Upper lobe of left lung (tissue), 6 donors: ENCODE data around the gene ROCK2. TPM values are rescaled to one million over a fixed set of nuclear protein-coding genes. Genes with fewer than 3 reads are reported as not detected.
A peak's percentile ranks its signal among the peaks of the same experiment; 100 is the strongest.

Experiments
- ATAC-seq, 2 donors: fragments of 200-7000 bp; cut with Tn5 transposase; one replicate each; pipeline ENCODE4 v1.9.1; 2022; ENCODE audit warnings: mild to moderate bottlenecking in 2 of 2, moderate library complexity in 2 of 2; ENCODE audit not compliant: low FRiP score in 2 of 2
- DNase-seq, 2 donors: peaks; one replicate each; pipeline ENCODE4 v3.0.0-alpha.2; 2019 to 2020
- H3K27ac ChIP-seq, 4 donors: fragments of 200-600 bp; sonication (generic); one replicate each; pipeline ENCODE4 v1.5.1; 2016 to 2019
- H3K27me3 ChIP-seq, 4 donors: fragments of 200-600 bp; sonication (generic); one replicate each; pipeline ENCODE4 v1.5.1; 2017 to 2019
- H3K36me3 ChIP-seq, 4 donors: fragments of 200-600 bp; sonication (generic); one replicate each; pipeline ENCODE4 v1.5.1; 2016 to 2019
- H3K4me1 ChIP-seq, 4 donors: fragments of 200-600 bp; sonication (generic); one replicate each; pipeline ENCODE4 v1.5.1; 2018 to 2019
- H3K4me3 ChIP-seq, 4 donors: fragments of 200-600 bp; sonication (generic); one replicate each; pipeline ENCODE4 v1.5.1; 2017 to 2019; ENCODE audit warnings: mild to moderate bottlenecking in 2 of 4, moderate library complexity in 1 of 4
- H3K9me3 ChIP-seq, 4 donors: fragments of 200-600 bp; sonication (generic); one replicate each; pipeline ENCODE4 v1.5.1; 2018 to 2019
- EP300 ChIP-seq, 4 donors: sonication (generic); formaldehyde crosslinking; IDR thresholded peaks; one replicate each; pipeline ENCODE4 v1.5.1; 2017; ENCODE audit warnings: antibody characterized with exemption in 4 of 4, control low read depth in 2 of 4
- POLR2A ChIP-seq, 4 donors: fragments of 450-650 bp; IDR thresholded peaks; one replicate each; pipeline ENCODE4 v1.5.1; 2016 to 2017; ENCODE audit warnings: antibody characterized with exemption in 4 of 4, mild to moderate bottlenecking in 2 of 4
- POLR2AphosphoS5 ChIP-seq, 2 donors: sonication (generic); formaldehyde crosslinking; IDR thresholded peaks; one replicate each; pipeline ENCODE4 v1.5.1; 2017; ENCODE audit warnings: antibody characterized with exemption in 2 of 2
- WGBS, 2 donors: methylation state at CpG; one replicate each; pipeline ENCODE4 v1.1.5; 2017 to 2018; 5-methylcytosine and 5-hydroxymethylcytosine counted together
- total RNA-seq, 6 donors: library from RNA; depleted of rRNA in 4 of 6; stranded (reverse); fragments of >200 nt in 4 of 6; gene quantifications; one replicate each; pipeline versions ENCODE4 v1.1.0 to v1.2.1, GENCODE V29; 2016 to 2021
- TF ChIP-seq, protein P1 (sequence below), 6 experiments: fragments of 450-650 bp in 4 of 6; fragments of 200-600 bp in 2 of 6; sonication (generic) in 2 of 6; IDR thresholded peaks; one replicate each; pipeline ENCODE4 v1.5.1; 2016 to 2019; ENCODE audit warnings: antibody characterized with exemption in 6 of 6
- donor health status: DM: no; HTN: no; CAD: no; lungs with moderate emphysema.
- donor health status: DM: no; HTN: yes; CAD: no; lungs with severe emphysema.

Gene ROCK2
- total RNA-seq, result 10 to 100 TPM; 37.6 to 99.7 (median 56.2) TPM

DNA sequence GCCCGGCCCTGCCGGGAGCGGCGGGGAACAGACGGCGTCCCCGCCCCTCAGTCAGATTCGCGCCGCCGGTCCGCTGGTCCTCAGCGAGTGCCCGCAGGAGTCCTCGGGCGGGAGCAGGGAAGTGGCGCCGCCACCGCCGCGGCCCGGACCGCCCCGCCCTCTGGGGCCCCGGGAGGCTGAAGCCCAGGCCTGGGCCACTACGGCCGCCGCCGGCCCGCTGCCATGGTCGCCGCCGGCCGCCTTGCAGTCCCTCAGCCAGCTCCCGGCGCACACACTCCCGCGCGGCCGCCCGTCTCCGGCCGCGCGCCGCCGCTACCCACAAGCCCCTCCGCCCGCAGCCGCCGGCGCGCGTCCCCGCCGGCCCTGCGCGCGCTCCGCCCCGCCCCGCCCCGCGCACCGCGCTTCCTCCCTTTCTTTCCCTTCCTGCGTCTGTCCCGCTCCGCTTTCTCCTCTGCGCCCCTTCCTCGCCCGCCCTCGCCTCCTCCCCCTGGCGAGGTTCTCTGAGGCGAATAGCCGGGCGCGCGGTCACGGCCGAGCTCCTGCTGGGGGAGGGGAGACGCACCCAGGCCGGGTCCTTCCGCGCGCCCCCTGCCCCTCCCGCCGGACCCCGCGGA, at the start of gene ROCK2:
ROCK2 (minus strand) TSS at position 295 of the 614 bp plus-strand sequence. CDS start 500 bp downstream, outside the sequence.
- WGBS, 2 donors, result 1 to 2% methylated on average over 16 to 47 of the region's 90 CpGs
- peak; percentile 76 to 86 for TF ChIP-seq POLR2AphosphoS5 (IDR thresholded peaks at IDR 0.05)
- TF ChIP-seq, protein P1, sequence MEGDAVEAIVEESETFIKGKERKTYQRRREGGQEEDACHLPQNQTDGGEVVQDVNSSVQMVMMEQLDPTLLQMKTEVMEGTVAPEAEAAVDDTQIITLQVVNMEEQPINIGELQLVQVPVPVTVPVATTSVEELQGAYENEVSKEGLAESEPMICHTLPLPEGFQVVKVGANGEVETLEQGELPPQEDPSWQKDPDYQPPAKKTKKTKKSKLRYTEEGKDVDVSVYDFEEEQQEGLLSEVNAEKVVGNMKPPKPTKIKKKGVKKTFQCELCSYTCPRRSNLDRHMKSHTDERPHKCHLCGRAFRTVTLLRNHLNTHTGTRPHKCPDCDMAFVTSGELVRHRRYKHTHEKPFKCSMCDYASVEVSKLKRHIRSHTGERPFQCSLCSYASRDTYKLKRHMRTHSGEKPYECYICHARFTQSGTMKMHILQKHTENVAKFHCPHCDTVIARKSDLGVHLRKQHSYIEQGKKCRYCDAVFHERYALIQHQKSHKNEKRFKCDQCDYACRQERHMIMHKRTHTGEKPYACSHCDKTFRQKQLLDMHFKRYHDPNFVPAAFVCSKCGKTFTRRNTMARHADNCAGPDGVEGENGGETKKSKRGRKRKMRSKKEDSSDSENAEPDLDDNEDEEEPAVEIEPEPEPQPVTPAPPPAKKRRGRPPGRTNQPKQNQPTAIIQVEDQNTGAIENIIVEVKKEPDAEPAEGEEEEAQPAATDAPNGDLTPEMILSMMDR (IDR thresholded peaks at IDR 0.05), result no peak
- TF ChIP-seq POLR2A (IDR thresholded peaks at IDR 0.05), result peak in 3 of 4 donors; percentile 55 to 76 (median 63)
- TF ChIP-seq EP300 (IDR thresholded peaks at IDR 0.05), result no peak
- H3K27me3 ChIP-seq, result no peaks in the 10 kb centered on the region
- peak within 1 kb of the TSS; percentile 97 to 100 (median 98) for H3K27ac ChIP-seq
- peaks cover 16 to 57% (median 33%) of the 10 kb centered on the region in 4 donors for H3K4me1 ChIP-seq
- peak; percentile 86 to 90 for ATAC-seq
- no peaks in the 10 kb centered on the region for H3K36me3 ChIP-seq
- peak within 1 kb of the TSS; percentile 80 to 99 (median 84) for H3K4me3 ChIP-seq
- peak; percentile 86 to 98 for DNase-seq
- no peaks in the 10 kb centered on the region for H3K9me3 ChIP-seq

DNA sequence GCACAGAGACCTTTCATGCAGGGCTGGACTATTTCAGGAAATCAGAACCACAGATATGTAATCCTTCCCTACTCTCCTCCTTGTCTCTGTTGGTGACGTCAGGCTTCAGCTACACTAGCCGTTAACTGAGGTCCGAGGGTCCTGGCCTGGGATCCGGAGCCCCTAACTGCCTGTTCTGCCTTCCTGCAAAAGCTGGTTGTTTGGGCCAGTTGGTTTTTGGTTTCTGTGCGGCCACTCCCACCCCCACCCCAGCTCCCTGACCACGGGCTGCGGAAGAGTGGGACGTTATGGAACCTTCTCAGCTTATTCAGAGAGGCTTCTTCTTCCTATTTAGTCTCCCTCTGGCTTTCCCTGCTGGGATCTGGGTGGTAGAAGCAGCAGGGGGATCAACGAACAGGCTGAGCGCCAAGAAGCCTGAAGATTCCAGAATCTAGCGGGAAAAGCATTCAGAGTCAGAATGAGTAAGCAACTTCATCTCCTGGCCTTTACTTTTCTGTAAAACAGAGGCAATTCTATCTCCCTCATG, 49.3 kb upstream of the ROCK2 start:
- DNase-seq (no peak), ATAC-seq (no peak)
- Histone ChIP-seq H3K27me3 (no peaks in the 10 kb centered on the region), H3K9me3 (no peaks in the 10 kb centered on the region), H3K4me1 (peaks cover 15 to 49% (median 26%) of the 10 kb centered on the region in 4 donors), H3K4me3 (no peak overlapping the region), H3K36me3 (no peaks in the 10 kb centered on the region), H3K27ac (peak overlapping the region in 2 of 4 donors; percentile 19 to 49)
- WGBS, 2 donors, result 75 to 84% methylated on average over 11 of the region's 11 CpGs
- TF ChIP-seq, protein P1 (IDR thresholded peaks at IDR 0.05), result no peak
- no peak for TF ChIP-seq POLR2AphosphoS5 (IDR thresholded peaks at IDR 0.05)
- no peak for TF ChIP-seq POLR2A (IDR thresholded peaks at IDR 0.05)
- no peak for TF ChIP-seq EP300 (IDR thresholded peaks at IDR 0.05)

DNA sequence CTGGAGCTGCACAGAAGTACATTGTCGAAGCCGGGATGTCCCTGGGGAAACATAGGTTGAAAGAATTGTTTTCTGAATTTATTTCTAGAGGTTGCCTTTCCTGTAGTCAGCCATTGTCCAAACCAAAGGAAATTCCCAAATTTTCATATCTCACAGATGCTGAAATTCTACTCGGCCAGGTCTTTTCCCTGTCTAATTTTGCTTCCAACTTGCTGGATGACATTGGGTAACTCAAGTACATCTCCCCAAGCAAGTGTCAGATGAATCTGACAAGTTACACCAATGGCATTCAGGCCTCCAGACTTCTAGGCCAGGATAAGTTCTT, 47.5 kb upstream of the ROCK2 start:
- TF ChIP-seq POLR2A (IDR thresholded peaks at IDR 0.05) (no peak), POLR2AphosphoS5 (IDR thresholded peaks at IDR 0.05) (no peak), EP300 (IDR thresholded peaks at IDR 0.05) (no peak)
- TF ChIP-seq, protein P1 (IDR thresholded peaks at IDR 0.05), result no peak
- WGBS, 2 donors, result 42 to 48% methylated on average over 3 of the region's 3 CpGs
- Histone ChIP-seq H3K9me3 (no peaks in the 10 kb centered on the region), H3K4me3 (no peak overlapping the region), H3K4me1 (peaks cover 19 to 48% (median 31%) of the 10 kb centered on the region in 4 donors), H3K27me3 (no peaks in the 10 kb centered on the region), H3K27ac (peak overlapping the region; percentile 1 to 48 (median 22)), H3K36me3 (no peaks in the 10 kb centered on the region)
- DNase-seq (no peak), ATAC-seq (no peak)

DNA sequence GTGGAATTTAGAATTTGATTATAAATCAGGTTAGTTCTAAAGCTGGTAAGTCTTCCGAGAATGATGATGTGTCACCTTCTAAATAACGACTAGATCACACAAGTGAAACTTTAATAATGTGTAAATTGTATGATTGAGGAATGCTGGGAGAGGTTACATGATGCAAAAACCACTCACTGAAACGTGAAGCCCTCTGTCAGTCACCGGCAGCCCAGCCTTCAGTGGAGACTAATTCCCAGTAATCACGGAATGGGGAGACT, 45.9 kb upstream of the ROCK2 start:
- TF ChIP-seq, protein P1 (IDR thresholded peaks at IDR 0.05), result no peak
- TF ChIP-seq POLR2AphosphoS5 (IDR thresholded peaks at IDR 0.05), result no peak
- TF ChIP-seq EP300 (IDR thresholded peaks at IDR 0.05), result no peak
- TF ChIP-seq POLR2A (IDR thresholded peaks at IDR 0.05), result no peak
- Histone ChIP-seq H3K27me3 (no peaks in the 10 kb centered on the region), H3K4me1 (peaks cover 19 to 45% (median 31%) of the 10 kb centered on the region in 4 donors), H3K9me3 (no peaks in the 10 kb centered on the region), H3K36me3 (no peaks in the 10 kb centered on the region), H3K4me3 (no peak overlapping the region), H3K27ac (peak overlapping the region in 1 of 4 donors; percentile 32)
- DNase-seq, result no peak
- ATAC-seq, result no peak
- 74 to 76% methylated on average over 5 of the region's 5 CpGs for WGBS, 2 donors
